HG03097 (cell line): ENCODE measurements around the gene ACTG1.
"Not testable (repeated sequence)": the region's sequence is repeated elsewhere in the genome, so short reads cannot be mapped to it uniquely, and the experiment has no call there.

Experiments used
- ATAC-seq: cut with Tn5 transposase; IDR thresholded peaks from one replicate; pipeline ENCODE4 v1.9.1; 2021; ENCODE audit not compliant: unreplicated experiment, low FRiP score

ACTG1 gene

DNA sequence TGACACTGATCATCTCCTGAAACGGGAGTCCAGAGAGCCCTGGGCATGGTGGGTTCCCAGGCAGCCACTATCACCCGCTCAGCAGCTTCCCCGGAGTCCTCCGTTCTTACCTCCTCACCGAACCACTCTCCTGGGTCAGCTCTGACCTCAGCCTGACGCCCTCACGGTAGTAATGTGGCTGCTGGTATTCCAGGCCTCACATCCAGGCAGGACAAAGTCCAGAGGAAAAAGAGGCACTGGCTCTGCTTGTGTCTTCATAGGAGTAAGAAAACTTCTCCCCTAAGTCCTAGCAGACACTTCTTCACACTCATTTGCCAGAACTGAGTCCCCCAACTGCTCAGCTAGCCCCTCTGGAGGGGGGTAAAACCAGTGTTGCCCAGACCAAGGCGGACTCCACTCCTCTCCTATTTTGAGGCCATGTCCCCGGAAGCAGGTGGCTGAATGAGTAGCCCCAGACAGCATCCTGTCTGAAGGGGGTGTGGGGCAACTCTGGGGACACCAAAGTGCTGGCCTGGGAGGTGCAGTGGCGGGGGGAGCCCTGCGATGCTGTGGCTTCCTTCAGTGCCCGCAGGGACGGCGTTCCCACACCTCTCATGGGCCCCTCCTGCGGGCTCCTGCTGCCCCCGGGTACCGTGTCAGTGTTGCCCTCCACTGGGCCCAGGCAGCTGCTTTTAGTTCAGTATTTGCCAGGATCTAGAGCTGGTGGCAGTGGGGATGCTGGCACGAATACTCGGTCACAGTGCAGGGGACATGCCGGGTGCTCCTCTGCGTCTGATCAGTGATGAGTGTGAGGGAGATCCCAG lies 20.9 kb upstream of the ACTG1 start:
- ATAC-seq, result no peak

DNA sequence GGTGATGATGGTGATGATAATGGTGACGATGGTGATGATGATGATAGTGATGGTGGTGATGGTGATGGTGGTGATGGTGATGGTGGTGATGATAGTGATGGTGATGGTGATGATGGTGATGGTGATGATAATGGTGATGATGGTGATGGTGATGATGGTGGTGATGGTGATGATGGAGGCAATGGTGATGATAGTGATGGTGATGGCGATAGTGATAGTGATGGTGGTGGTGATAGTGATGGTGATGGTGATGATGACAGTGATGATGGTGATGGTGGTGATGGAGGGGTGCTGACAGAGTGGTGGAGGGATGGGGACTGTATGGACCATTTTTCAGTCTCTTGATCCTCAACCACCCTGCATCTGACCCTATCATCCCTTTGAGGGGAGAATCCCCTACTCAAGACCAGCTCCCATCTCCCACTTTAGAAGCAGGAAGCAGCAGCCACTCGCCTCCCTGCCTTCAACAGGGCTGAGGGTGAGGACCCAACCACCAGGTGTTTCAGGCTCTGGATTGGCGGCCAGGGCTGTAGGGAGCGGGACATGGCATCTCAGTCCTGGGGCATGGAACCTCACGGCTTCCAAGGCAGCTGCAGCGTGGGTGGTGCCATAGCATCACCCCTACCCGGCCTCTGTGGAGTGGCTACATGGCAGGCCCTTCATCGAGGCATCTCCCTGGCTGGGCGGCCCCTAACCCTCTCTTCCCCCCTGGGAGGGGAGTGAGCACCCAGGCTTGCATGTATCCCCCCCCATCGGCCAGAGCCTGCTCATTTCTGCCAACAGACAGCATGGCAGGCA lies 20.1 kb upstream of the ACTG1 start:
- no peak for ATAC-seq

DNA sequence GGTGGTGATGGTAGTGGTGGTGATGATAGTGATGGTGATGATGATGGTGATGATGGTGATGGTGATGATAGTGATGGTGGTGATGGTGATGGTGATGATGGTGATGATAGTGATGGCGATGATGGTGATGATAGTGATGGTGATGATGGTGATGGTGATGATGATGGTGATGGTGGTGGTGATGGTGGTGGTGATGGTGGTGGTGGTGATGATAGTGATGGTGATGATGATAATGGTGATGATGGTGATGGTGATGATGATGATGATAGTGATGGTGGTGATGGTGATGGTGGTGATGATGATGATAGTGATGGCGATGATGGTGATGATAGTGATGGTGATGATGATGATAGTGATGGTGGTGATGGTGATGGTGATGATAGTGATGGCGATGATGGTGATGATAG lies 19.4 kb upstream of the ACTG1 start:
- ATAC-seq, result not testable (repeated sequence)

DNA sequence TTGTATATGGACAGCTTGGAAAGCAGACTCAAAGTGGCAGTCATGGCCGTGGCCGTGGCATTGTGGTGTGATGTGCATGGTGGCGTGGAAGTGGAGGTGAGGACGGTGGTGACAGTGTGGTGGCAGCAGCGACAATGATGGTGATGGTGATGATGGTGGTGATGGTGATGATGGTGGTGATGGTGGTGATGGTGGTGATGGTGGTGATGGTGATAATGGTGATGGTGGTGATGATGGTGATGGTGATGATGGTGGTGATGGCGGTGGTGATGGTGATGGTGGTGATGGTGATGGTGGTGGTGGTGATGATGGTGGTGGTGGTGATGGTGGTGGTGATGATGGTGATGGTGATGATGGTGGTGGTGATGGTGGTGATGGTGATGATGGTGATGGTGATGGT lies 18.4 kb upstream of the ACTG1 start:
- not testable (repeated sequence) for ATAC-seq

DNA sequence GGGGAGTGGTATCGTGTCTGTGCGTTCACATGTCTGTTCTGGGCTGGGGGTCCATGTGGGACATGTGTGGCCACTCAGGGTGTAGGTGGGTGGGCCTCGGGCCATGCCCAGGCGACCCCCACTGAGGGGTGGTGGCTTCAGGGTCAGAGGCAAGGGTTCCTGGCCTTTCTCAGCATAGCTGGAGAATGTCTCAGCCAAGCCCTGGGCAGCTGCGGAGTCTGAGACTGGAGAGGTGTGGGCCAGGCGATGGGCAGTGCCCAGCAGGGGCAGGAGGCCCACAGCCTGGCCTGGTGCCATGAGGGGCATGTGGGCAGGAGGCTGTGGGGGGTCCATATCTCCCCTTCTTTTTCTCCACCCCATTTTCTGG lies 16.8 kb upstream of the ACTG1 start:
- ATAC-seq, result no peak

DNA sequence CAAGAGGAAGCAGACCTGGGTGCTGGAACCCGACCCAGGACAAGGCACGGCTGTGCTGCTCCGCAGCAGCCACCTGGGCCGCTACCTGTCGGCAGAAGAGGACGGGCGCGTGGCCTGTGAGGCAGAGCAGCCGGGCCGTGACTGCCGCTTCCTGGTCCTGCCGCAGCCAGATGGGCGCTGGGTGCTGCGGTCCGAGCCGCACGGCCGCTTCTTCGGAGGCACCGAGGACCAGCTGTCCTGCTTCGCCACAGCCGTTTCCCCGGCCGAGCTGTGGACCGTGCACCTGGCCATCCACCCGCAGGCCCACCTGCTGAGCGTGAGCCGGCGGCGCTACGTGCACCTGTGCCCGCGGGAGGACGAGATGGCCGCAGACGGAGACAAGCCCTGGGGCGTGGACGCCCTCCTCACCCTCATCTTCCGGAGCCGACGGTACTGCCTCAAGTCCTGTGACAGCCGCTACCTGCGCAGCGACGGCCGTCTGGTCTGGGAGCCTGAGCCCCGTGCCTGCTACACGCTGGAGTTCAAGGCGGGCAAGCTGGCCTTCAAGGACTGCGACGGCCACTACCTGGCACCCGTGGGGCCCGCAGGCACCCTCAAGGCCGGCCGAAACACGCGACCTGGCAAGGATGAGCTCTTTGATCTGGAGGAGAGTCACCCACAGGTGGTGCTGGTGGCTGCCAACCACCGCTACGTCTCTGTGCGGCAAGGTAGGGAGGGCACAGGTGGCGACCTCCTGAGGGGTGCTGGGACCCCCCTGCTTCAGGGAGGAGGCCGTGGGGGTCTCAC lies 16.2 kb upstream of the ACTG1 start:
- ATAC-seq, result no peak

DNA sequence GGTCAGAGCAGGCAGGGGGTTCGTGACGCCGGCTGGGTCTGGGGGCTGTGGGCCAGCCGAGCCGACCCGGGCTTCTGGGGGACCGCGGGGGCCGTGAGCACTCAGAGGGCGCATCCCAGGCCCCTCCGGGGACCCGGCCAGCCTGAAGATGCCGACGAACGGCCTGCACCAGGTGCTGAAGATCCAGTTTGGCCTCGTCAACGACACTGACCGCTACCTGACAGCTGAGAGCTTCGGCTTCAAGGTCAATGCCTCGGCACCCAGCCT lies 15.7 kb upstream of the ACTG1 start:
- no peak for ATAC-seq

DNA sequence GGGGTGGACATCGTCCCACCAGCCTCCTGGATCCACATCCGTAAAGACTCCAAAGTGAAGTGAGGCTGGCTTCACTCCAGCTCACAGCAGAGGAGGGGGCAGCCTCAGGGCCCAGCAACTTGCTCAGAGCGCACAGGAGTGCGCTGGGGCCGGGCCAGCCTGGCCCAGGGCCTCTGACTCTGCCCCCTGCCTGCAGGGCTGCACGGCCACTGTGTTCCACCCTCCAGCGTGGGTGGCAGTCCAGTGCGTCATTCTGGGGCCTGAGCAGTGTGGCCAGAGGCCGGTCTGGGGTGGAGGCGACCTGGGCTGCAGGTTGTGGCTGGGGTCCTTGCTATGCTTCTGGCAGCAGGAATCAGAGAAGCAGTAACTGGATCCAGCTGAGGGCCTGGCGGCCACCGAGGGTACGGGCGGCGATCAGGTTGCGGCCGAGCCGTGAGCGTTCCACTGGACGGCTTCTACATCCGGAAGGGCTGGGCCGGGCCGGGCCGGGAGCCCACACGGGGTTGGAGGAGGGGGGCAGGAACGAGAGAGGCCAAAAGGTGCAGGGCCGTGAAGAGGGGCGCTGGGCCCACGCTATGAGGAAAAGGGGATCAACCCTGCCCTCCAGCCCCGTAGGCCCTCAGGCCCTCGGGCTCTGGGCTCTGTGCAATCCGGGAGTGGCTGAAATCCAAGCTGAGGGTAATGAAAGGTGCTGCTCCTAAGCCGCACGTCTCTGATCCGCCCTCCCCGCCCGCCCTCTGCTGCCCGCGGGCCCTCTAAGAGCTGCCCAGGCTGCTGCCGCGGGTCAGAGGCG lies 15.2 kb upstream of the ACTG1 start, which contains the start of gene FSCN2:
TSS of gene FSCN2 (plus strand) at position 787 of the 793 bp plus-strand sequence. CDS start 155 bp downstream, outside the sequence.
- no peak for ATAC-seq

DNA sequence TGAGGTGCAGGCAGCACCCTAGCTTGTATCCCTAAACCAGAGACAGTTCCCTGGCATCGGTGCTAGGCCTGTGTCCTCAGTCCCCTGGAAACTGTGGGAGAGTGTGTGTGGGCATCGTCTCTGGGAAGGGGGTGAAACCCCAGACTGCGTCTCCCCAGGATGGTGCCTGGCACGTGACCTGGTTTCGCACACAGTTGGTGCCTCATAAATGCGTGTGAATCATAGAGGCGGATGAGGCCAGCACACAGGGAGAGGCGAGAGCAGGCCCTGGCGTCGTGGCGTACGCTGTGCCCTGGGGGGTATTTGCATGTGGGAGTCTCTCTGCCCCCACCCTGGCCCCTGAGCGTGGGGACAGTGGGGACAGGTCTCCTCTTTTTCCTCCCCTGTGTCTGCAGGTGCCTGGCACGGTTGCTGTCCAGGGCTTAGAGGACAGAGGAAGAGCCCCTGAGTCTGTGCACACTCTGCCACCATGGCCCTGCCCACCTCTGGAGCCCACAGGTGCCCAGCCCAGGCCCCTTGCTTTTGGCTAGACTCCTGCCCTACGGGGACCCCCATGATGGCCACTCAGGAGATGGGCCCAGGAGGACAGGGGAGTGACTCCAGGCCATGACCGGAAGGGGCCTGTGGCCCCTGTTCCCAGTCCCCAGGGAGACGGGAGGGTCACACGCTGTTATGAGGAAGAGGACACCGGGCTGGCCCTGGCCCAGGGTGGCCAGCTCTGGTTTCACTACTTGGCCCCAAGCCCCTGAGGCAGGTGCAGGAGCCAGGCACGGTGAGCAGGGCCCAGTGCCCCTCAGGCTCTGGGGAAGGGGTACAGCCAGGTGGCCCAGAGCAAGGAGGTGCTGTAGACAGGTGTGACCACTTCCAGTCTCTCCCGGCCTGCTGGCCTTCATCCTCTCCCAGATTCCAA lies 14.3 kb upstream of the ACTG1 start:
- ATAC-seq, result no peak

DNA sequence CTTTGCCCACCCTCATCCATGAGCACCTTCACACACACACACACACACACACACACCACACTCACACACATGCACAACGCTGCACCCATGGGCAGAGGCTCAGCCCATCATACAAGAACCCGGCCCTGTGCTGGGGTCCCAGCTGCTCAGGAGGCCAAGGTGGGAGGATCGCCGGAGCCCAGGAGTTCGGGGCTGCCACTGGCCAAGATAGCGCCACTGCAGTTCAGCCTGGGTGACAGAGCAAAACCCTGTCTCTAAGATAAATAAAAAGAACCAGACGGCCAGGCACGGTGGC lies 12.2 kb upstream of the ACTG1 start:
- no peak for ATAC-seq

DNA sequence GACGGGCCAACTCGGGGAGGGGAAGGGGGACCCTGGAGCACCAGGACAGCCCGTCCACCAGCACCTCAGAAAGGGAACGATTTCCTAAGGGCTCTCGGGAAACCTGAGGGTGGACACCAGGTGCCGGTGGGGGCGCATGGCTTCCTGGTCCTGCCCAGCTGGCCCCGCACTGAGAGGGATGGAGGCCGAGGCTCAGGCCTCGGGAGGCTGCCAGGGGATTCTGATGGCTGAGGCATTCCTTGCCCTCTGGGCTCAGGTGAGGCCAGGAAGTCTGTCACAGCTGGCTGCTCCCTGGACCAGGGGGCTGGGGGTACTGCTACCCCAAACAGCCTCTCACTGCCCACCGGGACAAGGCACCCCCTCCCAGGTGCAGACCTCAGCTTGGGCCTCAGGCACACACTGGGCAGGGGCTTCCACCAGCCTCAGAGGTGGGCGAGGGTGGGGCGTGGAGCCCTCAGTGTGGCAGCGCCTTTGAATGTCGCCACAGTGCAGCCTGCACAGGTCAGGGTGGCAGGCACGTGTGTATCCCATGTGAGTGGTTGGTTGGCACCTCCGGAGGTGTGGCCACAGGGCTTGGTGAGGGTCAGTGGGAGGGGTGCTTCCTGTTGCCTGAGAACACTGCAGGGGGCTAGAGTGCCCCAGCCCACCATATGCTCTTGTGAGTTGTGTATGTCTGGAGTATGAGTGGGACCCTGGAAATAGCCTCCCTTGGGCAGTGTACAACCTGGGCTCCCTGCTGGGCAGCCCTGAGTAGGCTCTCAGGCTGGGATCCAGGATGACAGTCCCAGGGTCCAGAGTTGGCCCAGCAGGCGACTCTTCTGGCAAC lies 11.7 kb upstream of the ACTG1 start:
- ATAC-seq, result no peak

DNA sequence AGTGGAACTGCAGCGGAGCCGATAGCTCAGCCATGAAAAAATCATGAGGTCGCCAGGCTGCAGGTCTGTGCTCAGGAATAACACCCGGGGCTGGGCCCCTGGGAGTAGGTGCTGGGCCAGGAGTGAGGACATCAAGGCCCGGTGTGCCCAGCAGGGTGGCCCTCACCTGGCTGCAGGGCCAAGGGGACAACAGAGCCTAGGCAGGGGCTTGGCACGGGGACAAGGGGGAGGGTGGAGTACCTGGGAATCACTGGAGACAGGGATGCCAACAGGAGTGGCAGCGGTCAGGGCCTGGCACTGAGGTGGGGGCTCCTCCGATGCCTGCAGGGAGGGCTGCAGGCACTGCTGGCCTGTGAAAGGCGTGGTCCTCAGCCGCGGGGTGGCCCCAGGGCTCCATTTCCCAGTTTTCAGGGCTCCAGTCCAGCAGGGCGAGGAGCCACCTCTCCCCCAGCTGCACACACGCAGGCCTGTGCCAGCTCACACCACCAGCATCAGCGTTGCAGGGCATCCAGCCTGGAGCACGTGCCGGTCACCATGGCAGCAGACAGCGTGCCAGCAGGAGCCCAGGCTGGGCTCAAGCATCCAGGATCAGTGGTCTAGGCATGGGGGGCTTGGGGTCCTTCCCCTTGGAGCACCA lies 10.9 kb upstream of the ACTG1 start:
- no peak for ATAC-seq

DNA sequence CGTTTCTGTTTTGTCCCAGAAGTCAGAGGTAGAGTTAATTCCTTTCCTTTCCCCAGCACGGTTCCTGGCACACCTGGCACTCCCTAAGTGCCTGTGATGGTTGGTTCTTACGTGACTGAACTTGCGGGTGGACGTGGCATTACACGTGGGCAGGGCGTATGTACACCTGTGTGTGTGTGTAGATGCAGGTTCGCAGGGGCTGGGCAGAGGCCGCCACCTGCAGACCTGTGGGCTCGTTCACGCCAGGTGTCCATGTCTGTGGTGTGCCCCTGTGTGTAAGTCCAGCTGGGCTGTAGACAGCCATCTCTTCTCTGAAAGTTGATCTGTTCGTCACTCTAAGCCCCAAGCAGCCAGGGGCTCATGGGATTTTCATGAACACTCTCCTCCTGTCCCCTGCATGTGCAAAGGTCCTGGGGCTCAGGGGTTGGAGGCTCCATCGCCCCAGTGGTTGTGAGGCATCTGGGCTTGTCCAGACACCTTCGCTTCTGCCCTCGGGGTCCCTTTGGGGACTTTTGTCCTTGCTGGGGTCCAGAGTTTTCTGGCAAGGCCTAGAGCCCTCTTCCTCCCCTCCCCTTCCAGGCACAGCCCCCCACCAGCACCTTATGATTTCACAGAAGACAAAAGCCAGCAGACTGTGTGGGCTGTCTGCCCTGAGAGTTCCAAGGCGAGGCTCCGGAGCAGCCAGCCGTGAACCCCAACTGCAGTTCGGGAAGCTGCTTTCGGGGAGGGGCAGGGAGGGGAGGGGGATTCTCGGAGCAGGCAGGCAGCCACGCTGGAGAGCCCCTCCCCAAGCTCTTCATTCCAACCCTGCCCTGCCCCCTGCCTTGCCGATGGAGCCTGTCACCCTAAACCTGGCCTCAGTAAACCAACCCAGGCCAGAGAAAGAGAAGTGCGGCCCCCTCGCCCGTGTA lies 10.1 kb upstream of the ACTG1 start:
- no peak for ATAC-seq

DNA sequence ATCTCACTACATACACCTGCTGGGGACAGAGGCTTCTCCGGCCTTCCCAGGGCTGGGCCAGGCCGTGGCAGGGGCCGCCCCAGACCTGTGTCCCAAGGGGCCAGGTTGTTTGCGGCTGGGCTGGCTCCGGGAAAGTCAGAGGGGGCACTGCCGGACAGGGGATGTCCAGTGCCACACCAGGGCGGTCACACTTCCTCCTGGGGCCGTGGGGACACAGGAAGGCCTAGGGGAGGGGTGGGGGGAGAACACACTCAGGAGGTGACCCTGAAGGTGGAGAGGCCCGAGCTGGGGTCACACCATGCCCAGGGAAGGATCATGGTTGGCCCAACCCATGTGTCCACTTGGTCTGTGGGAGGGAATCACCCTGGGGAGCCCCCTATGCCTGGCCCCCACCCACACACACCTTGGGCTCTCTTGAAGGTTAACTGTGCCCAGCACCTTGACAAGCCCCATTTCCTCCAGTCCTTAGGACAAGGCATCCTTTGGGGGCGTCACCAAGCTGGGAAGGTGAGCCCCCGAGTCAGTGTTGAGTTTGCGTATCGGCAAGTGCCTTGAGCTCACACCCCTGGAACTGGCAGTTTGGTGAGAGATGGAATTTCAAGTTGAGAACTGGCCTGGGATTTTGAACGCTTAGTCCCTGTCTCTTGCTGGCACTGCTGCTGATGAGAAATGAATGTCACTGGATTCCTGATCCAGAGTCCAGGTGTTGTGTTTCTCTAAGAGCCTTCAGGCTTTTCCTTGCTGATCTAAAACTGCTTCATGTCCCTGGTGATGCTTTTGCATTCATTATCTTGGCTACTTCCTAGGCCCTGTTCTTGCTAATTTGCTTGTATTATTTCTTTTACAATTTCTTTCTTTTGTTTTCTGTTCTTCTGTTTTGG lies 7.7 kb upstream of the ACTG1 start:
- ATAC-seq, result no peak

DNA sequence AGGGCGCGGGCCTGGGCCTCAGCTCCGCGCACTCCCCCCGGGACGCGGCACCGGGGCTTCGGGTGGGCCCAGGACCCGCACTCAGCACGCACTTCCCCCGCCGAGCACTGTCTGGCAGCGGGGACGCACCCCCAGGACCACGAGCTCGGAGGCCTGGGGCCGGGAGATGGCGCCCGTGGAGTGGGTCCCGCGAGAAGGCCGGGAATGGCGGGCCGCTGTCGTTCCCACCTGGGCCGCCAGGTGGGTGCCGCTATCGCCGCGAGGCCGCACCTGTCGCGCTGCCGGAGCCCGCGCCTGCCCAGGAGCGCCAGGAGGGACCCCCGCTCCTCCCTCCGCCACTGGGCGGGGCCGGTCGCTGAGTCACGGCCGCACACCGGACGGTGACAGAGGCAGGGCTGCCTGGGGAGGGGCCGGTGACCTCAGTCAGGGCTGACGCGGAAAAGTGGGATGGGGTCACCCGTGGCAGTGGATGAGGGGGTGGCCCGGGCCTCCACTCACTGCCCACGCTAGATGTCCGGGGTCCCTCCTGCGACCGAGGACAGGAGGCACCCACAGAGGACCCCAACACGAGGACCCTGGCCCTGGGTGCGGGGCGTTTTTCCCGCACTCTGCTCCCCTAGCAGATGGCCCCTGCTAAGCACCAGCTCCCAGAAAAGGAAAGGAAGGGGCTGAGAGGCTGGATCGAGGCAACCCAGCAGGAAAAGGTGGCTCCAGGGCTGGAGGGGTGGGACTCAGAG lies 6.9 kb upstream of the ACTG1 start:
- no peak for ATAC-seq

DNA sequence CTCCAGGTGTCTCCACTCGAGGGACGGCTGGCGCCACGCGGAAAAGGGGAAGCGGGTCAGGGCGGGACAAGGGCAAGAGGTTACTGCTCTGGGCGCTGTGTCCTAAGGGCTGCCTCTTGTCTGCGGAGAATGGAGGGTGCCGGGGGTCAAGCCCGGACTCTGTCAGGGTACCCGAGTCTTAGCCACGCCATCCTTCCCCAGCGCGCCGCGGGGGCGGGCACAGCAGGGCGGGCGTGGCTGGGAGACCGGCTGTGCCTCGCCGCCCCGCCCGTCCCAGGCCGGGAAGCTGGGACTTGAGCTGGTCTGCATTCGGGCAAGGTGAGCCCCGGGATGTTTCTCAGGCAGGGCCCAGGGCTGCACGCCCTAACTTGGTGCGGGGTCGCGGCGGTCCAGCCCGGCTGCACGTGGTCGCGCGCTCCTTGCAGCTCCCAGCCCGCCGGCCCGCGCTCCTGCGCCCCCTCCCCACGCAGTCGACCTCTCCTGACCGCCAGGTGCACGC lies 6.2 kb upstream of the ACTG1 start:
- ATAC-seq, result no peak
